Mucosa of stomach (tissue), 1 donor: ENCODE measurements around the gene CRLF1.
"Not testable (repeated sequence)": the region's sequence is repeated elsewhere in the genome, so short reads cannot be mapped to it uniquely, and the experiment has no call there.

ENCODE experiments used
- H3K27me3 ChIP-seq: one replicate; pipeline ENCODE4 v1.7.0; 2013; ENCODE audit warnings: mild to moderate bottlenecking, low read length; ENCODE audit not compliant: control insufficient read depth, insufficient read depth
- H3K36me3 ChIP-seq: one replicate; pipeline ENCODE4 v1.7.0; 2013; ENCODE audit warnings: low read length; ENCODE audit not compliant: control insufficient read depth, insufficient read depth
- H3K4me1 ChIP-seq: one replicate; pipeline ENCODE4 v1.7.0; 2013; ENCODE audit warnings: mild to moderate bottlenecking, low read length; ENCODE audit not compliant: control insufficient read depth, insufficient read depth
- H3K4me3 ChIP-seq: one replicate; pipeline ENCODE4 v1.7.0; 2013; ENCODE audit warnings: low read length
- H3K9ac ChIP-seq: one replicate; pipeline ENCODE4 v1.7.0; 2013; ENCODE audit warnings: mild to moderate bottlenecking, low read length, moderate library complexity
- H3K9me3 ChIP-seq: one replicate; pipeline ENCODE4 v1.7.0; 2013; ENCODE audit warnings: mild to moderate bottlenecking, low read length, moderate library complexity; ENCODE audit not compliant: control insufficient read depth
- donor health status: Pancreatic carcinoma.

CRLF1 gene

GRCh38 chr19:18603958-18604819, 2.4 kb downstream of the CRLF1 start:
- Histone ChIP-seq H3K9me3 (no peaks in the 10 kb centered on the region), H3K9ac (no peak overlapping the region), H3K4me3 (no peak overlapping the region), H3K36me3 (no peaks in the 10 kb centered on the region), H3K4me1 (peaks cover 3% of the 10 kb centered on the region), H3K27me3 (peaks cover 76% of the 10 kb centered on the region)

- no peak overlapping the region for H3K9ac ChIP-seq
- H3K4me3 ChIP-seq, result no peak overlapping the region
- H3K27me3 ChIP-seq, result peaks cover 74% of the 10 kb centered on the region
- peaks cover 3% of the 10 kb centered on the region for H3K4me1 ChIP-seq
- H3K36me3 ChIP-seq, result no peaks in the 10 kb centered on the region
- H3K9me3 ChIP-seq, result no peaks in the 10 kb centered on the region
Observed at GRCh38 chr19:18603255-18603957, 3.2 kb downstream of the CRLF1 start.

DNA sequence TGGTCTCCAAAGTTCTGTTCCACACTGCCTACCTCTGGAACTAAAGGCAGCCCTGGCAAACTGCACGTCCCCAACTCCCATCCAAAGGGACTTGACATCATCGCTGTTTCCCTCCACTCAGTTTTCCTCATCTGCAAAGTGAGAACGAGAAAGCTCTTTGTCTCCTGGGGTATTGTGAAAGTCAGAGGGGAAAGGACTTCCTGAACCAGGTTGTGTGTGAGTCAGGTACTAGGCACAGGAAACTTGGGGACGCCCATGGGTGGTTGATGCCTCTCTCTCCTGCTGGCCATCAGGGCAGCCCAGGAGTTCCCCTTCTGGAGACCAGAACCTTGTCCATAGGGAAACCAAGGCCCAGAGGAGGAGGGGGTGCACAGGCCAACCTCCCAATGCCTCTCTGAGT, 4.7 kb downstream of the CRLF1 start:
- Histone ChIP-seq H3K4me1 (peaks cover 2% of the 10 kb centered on the region), H3K9me3 (no peaks in the 10 kb centered on the region), H3K4me3 (no peak overlapping the region), H3K27me3 (peaks cover 73% of the 10 kb centered on the region), H3K36me3 (no peaks in the 10 kb centered on the region), H3K9ac (no peak overlapping the region)

- H3K4me3 ChIP-seq, result not testable (repeated sequence)
- H3K27me3 ChIP-seq, result peaks cover 75% of the 10 kb centered on the region
Observed at GRCh38 chr19:18600692-18601397, 5.8 kb downstream of the CRLF1 start.

DNA sequence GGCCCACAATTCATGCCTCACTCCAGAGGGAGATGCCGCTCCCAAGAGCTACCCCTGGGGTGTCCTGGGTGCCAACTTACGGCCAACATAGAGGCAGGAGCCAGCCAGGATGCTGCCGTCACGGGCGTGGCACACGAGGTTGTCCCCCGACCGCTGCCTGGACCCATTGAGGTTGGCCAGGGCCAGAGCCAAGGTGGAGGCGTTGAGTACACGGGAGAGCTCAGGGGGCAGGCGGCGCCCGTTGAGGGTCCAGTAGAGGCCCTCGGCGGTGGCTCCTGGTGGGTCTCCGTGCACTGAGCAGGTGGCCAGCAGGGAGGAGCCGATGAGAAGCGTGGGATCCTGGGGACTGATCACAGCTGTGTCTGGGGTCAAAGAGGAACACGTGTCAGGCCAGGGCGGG, 7.1 kb downstream of the CRLF1 start:
- H3K9ac ChIP-seq, result no peak overlapping the region
- no peaks in the 10 kb centered on the region for H3K36me3 ChIP-seq
- peaks cover 13% of the 10 kb centered on the region for H3K4me1 ChIP-seq
- H3K4me3 ChIP-seq, result no peak overlapping the region
- no peaks in the 10 kb centered on the region for H3K9me3 ChIP-seq
- peaks cover 75% of the 10 kb centered on the region for H3K27me3 ChIP-seq

More at GRCh38 chr19:18600692-18601397, 5.8 kb downstream of the CRLF1 start:
- H3K9ac ChIP-seq, H3K4me1 ChIP-seq, H3K36me3 ChIP-seq, H3K9me3 ChIP-seq: not testable (repeated sequence)

GRCh38 chr19:18597809-18598660, 8.6 kb downstream of the CRLF1 start:
- H3K27me3 ChIP-seq, result peaks cover 63% of the 10 kb centered on the region
- no peak overlapping the region for H3K9ac ChIP-seq
- H3K9me3 ChIP-seq, result no peaks in the 10 kb centered on the region
- H3K4me1 ChIP-seq, result peaks cover 18% of the 10 kb centered on the region
- no peaks in the 10 kb centered on the region for H3K36me3 ChIP-seq
- H3K4me3 ChIP-seq, result no peak overlapping the region

- Histone ChIP-seq H3K4me3 (no peak overlapping the region), H3K9me3 (no peaks in the 10 kb centered on the region), H3K36me3 (no peaks in the 10 kb centered on the region), H3K9ac (no peak overlapping the region), H3K27me3 (peaks cover 55% of the 10 kb centered on the region), H3K4me1 (peaks cover 18% of the 10 kb centered on the region)
Observed at GRCh38 chr19:18596752-18597157, 9.8 kb downstream of the CRLF1 start.

GRCh38 chr19:18595475-18595874, 11.1 kb downstream of the CRLF1 start:
- H3K4me3 ChIP-seq, result no peak overlapping the region
- peaks cover 47% of the 10 kb centered on the region for H3K27me3 ChIP-seq
- H3K9ac ChIP-seq, result no peak overlapping the region
- no peaks in the 10 kb centered on the region for H3K36me3 ChIP-seq
- H3K4me1 ChIP-seq, result peaks cover 18% of the 10 kb centered on the region
- no peaks in the 10 kb centered on the region for H3K9me3 ChIP-seq

DNA sequence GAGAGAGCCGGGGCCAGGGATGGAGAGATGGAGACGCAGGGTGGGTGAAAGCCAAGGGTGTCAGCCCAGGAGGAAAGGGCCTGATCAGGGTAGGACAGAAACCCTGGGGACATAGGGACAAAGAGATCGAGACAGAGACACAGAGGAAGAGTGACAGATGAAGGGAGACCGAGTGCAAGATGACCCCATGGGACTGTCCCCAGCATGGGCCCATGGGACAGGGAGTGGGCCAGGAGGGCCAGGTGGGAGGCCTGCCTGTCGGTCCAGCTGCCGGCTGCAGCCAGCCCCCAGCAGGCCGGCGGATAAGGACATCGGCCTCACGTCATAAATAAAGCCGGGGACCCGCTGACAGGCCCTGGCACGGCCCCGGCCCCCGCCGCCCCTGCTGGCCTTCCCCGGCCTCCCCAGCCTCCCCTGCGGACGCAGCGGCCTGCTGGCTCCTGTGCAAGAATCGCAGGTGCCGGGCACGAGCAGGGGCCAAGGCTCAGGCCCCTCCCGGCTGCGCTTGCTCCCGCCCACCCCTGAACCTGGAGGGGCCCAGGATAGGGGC, 11.7 kb downstream of the CRLF1 start:
- peak overlapping the region; percentile 28 for H3K9ac ChIP-seq
- peaks cover 20% of the 10 kb centered on the region for H3K4me1 ChIP-seq
- no peaks in the 10 kb centered on the region for H3K9me3 ChIP-seq
- H3K36me3 ChIP-seq, result no peaks in the 10 kb centered on the region
- peak overlapping the region; percentile 50 for H3K4me3 ChIP-seq
- H3K27me3 ChIP-seq, result peaks cover 47% of the 10 kb centered on the region

DNA sequence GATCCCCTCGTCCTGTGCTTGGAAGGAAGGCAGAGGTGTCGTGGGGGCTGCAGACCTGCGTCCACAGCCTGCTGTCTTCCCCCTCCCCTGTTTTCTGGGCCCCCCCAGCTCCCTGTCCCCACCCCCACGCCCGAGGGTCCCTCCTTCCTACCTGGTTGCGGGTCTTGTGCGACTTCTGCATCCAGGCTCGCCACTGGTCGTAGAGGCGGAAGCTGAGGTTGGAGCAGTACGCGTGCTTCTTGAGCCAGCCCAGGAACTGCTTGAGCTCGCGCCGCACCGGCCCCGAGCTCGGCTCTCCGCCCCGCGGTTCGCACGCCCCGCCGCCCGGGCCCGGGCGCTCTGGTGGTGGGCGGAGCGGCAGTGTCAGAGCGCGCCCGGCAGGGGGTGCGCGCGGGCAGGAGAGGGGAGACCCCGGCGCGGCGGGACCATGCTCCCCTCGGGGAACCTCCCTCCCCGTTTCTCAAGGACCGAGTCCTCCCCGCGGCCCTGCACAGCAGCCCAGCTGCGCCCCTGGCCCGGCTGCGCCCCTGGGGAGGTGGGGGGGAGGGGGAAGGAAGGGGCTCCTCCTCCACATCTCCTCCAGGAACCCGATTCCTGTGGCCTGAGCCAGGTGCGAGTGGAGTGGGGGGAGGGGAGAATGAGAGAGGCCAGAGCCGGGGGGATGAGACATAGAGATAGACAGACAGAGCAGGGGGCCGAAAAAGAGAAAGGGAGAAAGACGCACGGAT, 12.3 kb downstream of the CRLF1 start:
- Histone ChIP-seq H3K36me3 (no peaks in the 10 kb centered on the region), H3K9me3 (no peaks in the 10 kb centered on the region), H3K9ac (peak overlapping the region; percentile 28), H3K4me1 (peaks cover 26% of the 10 kb centered on the region), H3K4me3 (peak overlapping the region; percentile 50), H3K27me3 (peaks cover 41% of the 10 kb centered on the region)
